KBM-7 (cell line): ENCODE results near the gene TMEM273.
A peak's percentile ranks its signal among the peaks of the same experiment; 100 is the strongest.

ENCODE experiments used
- DNase-seq: peaks from one replicate; pipeline ENCODE4 v3.0.0-alpha.2; 2015
- in situ Hi-C: fragments of 300-500 bp; cut with MboI; formaldehyde crosslinking; loops from 2 replicates; pipeline ENCODE4 v1.14.3; 2020; ENCODE audit warnings: low sequenced_read_pairs, low pct_unique_long_range_greater_than_20kb, mixed read lengths

Gene TMEM273

DNA sequence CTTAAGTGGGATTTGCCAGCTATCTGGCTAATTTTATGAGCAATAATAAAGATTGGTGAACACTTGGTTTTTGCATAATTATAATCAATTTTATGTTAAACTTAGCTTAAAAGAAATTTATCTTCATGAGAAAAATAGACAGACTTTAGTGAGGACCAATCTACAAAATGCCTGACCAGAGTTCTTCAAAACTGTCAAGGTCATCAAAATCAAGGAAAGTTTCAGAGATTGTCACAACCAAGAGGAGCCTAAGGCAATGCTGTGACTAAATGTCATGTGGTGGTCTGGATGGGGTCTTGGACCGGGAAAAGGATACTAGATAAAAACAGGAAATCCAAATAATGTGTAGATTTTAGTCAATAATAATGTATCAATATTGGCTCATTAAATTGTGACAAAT is 36.7 kb downstream of the TMEM273 start:
- in situ Hi-C loops: no loop called here
- DNase-seq: no peak

DNA sequence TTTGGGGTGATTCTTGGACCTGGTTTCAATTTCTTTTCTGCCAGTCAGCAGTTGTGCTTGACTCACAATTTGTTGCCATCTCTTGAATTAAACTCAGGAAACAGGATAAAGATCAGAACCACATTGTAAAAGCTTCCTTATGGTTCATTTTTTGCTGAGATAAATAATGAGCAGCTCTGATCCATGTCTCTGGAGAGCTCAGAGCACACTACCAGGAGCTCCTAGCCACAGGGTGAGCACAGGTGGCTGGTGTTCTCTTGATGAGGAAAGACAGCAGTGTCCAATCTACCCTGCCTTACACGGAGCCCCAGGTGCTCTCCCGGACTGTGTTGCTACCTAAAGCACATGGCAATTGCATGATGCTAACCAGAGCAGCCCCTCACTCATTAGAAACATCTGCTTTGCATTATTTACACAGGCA is 37.2 kb downstream of the TMEM273 start:
- DNase-seq: no peak

DNA sequence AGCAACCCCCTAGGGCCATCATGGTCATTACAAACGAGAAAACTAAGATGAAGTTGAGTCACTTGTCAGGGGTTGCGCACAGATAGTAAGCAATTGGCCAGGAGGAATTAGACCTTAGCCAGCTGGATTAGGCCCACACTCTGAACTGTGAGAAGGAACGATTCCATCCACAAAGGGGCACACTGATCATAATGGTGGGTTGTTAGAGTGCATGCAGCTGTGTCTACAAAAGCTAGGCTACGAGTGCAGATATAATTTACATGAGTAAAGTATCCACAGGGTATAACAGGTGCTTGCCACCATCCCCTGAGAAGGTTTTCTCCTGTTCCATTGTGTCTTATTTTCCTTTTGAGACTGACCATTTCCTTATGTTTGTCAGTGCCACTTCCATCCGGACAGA is 37.8 kb downstream of the TMEM273 start:
- DNase-seq: no peak

More for the DNA sequence above, 37.2 kb downstream of the TMEM273 start:
- in situ Hi-C loops: no loop called here

DNA sequence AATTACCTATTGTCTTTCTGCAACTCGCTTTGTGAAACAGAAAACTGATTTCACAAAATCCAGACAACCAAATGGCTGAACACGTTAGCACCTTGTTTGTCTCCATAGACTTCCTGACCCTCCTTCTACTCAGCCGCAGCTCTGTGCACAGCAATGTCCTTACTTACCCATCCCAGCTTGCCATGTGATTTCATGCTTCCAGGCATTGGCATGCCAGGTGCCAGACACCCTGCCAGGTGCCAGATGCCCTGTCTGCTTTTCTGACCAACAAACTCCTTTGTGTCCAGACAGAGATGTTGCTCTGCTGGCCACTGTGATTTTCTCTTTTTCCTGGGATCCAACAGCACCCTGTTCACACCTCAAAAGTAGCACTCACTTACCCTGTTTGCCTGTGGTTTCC is 38.3 kb downstream of the TMEM273 start:
- DNase-seq: no peak
- in situ Hi-C loops: no loop called here

More for the DNA sequence above, 37.8 kb downstream of the TMEM273 start:
- in situ Hi-C loops: no loop called here

DNA sequence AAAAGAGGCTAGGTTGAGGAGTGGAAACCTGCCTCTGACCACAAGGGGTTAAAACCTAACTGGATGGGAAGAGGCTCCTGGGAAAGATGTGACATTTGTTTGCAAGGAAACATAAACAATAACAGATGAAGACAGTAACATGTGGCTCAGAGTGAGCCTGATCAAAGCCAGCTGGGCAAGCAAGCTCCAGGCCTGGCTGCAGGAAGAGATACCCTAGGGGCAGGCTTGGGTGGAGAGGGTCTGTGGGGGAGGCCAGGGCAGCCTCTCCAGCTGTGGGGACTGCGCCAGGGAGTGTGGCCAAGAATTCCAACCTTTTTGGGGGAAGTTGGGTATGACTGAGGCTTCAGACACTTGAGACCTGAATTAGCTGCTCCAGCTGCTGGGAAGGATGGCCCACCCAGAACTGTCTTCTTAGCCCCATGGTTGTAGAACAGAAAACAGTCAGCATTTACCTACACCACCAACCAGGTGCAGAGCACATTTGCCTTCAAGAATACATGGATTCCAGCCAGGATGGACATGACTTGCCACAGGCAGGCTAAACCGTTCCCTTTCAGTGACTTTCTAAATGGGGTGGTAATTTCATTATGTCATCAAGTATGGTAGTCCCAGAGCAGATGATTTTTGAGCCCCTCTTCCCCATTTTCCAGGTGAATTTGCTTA is 44.0 kb downstream of the TMEM273 start:
- in situ Hi-C loops: no loop called here
- DNase-seq: no peak

DNA sequence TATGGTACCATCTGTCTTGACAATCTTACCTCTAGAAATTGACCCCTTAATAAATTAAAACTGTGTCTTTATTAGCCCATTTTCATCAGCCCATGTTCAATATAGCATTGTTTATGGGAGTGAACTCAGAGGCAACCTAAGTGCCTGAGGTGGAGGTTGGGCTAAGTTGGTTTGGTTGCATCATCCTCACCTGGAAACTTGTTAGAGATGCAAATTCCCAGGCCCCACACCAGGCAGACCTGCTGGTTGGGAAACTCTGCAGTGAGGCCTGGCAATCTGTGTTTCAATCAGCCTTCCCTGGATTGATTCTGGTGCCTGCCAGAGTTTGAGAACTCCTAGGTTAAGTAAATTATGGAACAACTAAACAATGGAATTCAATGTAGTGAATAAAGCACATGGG is 44.9 kb downstream of the TMEM273 start:
- no peak for DNase-seq
- in situ Hi-C loops: no loop called here

DNA sequence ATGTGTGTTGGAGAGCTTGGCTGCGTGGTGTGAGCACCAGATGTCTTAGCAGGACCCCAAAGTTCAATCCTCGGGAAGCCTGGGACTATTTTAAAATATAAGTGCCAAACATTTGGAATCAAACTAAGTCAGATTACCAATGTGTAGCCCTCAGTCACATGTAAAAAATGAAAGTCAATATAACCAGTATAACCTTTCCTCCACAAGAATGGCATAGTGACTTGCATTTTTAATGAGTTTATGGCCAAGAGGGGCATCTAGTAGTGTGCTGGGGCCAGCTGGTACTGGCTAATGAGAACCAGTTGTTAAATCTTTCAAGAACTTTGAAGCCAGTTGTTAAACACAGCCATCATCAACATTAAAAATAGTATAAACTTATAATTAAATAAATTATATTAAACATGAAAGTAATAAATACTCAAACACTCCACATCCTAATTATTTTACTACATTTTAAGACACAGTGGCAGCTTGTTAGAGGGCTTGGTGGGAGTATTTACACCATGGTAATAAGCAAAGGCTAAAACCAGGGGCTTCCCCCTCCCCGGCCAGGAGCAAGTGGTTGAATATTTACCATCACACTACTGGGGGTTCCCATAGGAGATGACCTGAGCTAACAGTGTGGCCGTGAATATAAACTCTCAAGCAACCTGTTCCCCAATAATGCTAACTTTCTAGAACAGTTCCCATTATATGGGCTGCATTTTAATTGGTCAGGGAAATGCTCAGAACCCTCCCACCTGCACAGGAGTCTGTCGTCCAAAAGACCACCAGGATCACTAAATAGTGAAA is 46.5 kb downstream of the TMEM273 start:
- DNase-seq: no peak
- in situ Hi-C loops: no loop called here

DNA sequence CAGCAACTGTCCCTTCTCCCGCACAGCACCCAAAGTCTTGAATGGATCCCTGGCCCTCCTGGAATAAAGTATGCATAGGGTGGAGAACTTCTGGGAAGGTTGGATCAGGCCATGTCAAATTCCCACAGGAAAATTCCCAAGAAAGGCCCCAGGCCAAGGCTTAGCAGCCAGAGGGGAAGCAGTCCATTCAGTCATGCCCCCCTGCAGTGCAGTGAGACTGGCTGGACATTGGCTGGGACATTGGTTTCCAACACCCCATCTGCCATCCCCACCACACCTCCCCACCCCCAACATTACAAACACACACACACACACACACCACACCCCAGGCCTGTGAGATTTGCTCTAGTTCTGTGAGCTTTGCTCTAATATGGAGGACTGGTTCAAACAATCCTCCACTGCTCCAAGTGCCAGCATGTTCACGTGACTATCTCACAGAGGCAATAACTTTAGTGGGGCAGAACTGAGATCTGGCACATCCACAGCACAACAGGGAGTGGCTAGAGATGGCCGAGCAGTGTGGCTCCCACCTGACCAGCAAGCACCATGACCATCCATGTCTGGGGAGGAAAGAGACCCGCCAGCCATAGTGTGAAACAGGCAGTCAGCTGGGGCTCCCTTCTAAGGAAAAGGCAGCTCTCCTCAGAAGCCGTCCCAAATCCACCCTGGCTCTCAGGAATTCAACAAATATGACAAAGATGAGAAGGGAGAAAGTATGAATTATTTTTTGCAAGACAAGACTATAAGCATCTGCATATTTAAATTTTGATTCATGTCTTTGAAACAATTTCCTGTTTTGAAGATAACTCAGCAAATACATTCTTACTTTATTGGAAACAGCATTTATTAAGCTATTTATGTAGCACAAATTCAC is 47.6 kb downstream of the TMEM273 start:
- in situ Hi-C loops: no loop called here
- DNase-seq: no peak

DNA sequence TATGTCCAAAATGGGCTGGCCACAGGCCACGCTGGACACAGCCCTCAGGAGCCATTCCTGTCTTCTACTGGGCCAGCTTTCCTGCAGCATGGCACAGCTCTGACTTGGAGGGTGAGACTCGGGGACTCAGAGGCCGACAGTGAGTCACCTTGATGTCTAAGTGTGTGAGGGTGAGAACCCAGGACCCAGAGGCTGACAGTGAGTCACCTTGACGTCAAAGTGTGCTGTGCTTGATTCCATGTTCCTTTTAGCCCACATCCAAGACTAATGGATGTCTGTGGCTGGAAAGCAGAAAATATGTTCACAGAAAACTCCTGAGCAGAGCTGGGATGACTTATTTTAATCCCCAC is 48.4 kb downstream of the TMEM273 start:
- no peak for DNase-seq
- in situ Hi-C loops: no loop called here

DNA sequence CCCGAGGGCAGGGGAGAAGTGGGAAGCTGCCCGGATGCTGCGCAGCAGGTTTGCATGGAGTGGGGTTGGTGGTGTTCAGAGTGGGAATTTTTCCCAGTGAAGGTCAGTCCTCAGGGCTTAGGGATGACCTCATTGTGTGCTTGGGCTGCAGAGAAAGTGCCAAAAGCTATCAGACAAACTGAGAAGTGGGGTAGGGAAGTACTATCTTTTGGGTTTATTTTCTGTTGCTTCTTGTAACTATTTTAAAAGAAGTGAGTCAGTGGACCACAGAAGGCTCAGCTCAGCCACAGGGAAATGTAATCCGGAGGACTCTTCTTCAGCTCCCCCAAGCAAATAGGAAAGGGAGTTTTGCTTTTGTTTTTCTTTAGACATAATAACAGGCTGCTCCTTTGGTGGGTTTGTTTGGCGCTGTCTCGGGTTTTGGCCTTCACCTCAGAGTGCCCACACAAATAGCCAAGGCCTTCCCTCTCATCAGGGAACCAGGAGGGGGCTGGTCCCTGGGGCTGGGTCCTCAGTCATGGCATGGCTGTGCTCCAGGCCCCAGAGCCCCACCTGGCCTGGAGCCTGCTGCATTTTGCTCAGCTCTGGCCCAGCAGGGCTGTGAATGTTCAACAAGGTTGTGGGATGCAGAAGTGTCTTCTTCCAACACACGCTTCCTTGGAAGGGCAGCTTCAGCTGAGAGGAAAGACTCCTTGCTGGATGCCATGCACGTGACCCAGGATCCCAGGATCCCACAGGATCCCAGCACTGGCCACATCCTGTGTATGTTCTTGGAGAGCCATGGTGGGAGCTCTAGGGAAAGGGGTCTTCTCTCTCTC is 49.0 kb downstream of the TMEM273 start:
- in situ Hi-C loops: no loop called here

DNA sequence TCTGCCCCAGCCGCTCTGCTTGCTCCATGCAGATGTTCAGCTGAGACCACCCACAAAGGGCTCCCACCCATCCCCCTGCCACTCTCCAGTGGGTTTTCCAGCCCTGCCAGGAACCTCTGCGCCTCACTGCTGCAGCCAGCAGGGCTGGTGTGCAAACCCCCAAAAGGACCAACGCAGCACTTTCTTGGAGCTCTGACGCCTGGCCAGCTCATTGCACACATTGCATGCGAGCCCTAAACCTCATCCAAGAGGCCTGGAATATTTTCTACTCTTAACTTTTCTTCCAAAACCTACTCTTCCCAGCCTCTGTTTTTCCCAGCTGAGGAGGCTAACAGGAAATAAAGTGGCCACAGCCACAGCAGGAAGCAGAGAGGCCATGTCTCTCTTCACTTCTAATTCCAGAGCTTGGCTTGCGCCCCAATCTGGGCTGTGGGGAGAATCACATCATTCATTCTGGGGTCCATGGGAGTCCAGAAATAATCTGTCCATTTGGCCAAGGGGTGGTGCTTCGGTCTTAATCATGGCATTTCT is 49.8 kb downstream of the TMEM273 start:
- no peak for DNase-seq
- in situ Hi-C loops: no loop called here

More for the DNA sequence above, 49.0 kb downstream of the TMEM273 start:
- DNase-seq: no peak

DNA sequence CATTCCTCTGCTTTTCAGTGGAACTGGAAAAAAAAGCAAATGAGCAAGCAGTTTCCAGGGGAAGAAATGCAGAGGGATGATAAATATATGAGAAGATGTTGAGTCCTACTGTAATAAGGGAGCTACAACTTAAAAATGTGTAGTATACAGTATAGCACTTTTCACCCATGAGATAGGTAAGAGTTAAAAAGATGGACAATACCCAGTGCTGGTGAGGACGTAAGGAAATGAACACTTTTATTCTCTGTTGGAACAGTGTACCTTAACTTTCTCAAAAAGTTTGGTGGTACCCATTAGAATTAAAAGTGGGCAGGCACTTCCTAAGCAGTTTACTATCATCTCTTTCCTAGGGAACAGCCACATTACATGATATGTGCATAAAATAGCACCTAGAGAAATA is 51.7 kb downstream of the TMEM273 start:
- DNase-seq: no peak
- in situ Hi-C loops: no loop called here

DNA sequence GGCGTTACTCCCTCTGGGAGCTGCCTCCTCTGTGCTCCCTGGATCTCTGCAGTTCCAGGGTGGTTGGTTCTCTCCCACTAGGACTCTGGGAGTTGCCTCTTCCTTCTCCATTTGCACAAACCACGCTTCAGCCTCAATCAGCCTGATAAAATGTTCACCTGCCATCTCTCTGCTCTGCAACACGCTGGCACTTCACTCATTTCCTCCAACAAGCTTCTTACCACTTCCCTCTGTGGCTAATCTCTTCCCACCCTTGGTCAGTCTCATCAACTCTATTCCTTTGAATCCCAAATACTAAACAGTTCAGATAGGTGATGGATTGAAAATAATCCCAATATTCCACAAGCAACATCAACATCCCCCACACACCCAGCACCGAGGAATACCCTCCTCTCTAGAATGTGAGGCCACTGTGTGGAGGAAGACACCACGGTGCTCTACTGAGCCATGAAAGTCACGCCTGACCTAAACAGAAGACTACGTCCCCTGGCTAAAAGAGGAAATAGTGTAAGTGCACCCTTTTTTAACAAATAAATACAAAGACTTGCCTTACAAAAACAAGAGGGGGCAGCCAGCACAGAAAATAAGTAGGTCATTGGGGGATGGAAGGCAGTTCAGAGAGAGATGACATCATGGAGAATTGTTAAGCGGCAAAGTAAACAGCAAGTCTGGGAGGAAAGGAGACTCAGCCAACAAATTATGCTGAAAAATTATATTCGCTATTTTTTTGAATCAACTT is 52.4 kb downstream of the TMEM273 start:
- peak; percentile 35 for DNase-seq
- in situ Hi-C loops: no loop called here

DNA sequence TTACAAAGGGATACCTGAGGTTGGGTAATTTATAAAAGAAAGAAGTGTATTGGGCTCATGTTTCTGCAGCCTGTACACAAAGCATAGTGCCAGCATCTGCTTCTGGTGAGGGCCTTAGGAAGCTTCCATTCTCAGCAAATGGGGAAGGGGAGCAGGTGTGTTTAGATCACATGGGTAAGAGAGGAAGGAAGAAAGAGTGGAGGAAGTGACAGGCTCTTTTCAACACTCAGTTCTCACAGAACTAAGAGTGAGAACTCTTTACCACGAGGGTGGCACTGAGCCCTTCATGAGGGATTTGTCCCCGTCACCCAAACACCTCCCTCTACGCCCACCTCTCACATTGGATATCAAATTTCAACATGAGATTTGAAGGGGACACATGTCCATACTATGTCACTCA is 53.9 kb downstream of the TMEM273 start:
- in situ Hi-C loops: no loop called here
- DNase-seq: no peak

DNA sequence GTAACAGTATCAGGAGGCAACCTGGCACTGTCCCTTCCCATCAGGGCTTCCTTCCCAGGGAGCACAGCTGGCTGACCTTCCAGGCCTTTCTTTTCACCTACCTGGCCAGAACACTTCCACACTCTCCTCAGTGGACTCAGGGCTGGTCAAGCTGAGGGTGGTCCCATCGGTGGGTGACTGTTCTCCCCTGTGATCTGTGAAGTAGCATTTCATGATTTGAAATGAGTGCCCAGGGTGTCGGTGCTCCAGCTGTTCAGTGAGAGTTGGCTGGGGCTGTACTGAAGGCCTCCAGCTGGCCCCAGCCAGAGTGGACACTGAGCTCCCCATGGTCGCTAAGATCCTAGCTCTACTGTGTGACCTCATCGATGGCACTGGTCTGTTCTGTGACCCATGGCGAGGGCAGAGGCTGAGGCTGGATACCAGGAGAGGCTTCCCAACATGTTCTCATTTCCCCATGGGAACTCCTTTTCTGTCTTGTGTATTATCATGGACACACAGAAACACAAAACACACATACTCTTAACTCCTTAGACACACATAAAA is 54.4 kb downstream of the TMEM273 start, which contains the start of gene FAM170B:
TSS of gene FAM170B (minus strand) at position 316 of the 543 bp plus-strand sequence. CDS start at position 213, 103 bp downstream.
- no peak for DNase-seq
- in situ Hi-C loops: no loop called here

DNA sequence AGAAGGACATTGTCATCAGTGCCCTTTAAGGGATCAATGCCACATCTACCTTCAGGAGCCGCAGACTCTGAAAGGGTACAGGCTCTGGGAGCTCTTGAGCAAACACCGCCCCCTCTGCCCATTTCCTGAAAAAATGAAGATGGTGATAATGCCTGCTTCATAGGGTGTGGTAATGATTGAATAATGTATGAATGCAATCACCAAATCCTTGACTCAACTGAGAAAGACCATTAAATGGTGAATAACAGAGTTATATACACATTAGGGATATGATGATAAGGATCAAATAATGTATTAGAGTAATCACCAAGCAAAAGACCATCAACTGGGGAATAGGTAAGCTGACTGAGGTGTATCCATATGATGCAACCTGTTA is 55.8 kb downstream of the TMEM273 start:
- in situ Hi-C loops: no loop called here
- no peak for DNase-seq

DNA sequence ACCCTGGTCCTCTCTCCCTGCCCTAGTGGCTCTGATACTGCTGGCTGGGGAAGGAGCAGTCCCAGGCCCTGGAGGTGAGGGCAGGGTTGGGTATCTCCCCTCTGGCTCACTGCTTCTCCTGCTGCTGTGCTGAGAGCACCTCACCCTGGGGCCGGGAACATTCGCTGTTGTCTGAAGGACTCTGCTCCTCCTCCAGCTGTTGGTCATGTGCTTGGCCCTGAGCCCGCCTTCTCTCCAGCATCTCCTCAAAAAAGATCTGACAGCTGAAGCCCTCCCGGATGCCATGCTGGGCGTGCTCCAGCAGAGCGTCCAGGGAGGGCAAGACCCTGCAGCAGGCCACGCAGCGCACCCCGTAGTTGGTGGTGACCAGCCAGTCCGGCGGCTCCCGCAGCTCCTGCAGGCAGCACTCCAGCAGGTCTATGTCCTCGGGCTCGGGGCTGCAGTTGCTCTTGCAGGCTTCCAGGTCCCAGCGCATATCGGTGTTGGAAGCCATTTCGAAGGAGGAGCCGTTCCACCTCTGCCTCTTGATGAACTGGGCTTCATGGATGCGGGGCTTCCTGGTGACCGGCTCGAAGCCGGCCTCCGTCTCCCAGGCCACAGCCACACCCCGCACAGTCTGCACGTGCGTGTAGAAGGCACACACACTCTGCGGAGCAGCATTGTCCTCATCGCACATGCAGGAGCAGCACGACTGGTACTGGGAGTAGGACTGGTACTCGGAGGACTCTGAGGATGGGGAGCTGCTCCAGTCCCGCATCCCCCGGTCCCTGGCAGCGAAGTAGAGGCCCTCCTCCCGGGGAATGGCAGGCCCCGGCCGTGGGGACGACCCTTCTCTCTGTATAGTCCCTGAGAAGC is 56.5 kb downstream of the TMEM273 start:
- in situ Hi-C loops: no loop called here

More for the DNA sequence above, 56.5 kb downstream of the TMEM273 start:
- no peak for DNase-seq
